SH-SY5Y (cell line): ENCODE data around the gene SUCO.

Source experiments
- GATA2 ChIP-seq: IDR thresholded peaks from 2 replicates; pipeline ENCODE4 v1.6.1; 2011; ENCODE audit warnings: mild to moderate bottlenecking, low read depth, low read length
- GATA3 ChIP-seq: IDR thresholded peaks from 2 replicates; pipeline ENCODE4 v1.6.1; 2011; ENCODE audit warnings: low read depth, mild to moderate bottlenecking, low read length, moderate library complexity

GRCh38 chr1:172612478-172612877 lies 79.5 kb downstream of the SUCO start:
- TF ChIP-seq GATA2 (no peak), GATA3 (no peak)
